Occipital lobe (tissue), 2 donors: ENCODE data around the gene FIGN. TPM values are rescaled to one million over a fixed set of nuclear protein-coding genes. Genes with fewer than 3 reads are reported as not detected.

Experiments
- DNase-seq: peaks from one replicate; lab custom pipeline; 2025; lab: John Stamatoyannopoulos, UW
- total RNA-seq: library from RNA; depleted of rRNA; stranded (reverse); fragments of >200 nt; gene quantifications from one replicate; pipeline ENCODE4 v1.2.3, GENCODE V29; 2014

The FIGN gene
- total RNA-seq, 1 donor from 2014 or later: 3.4 TPM

- no peak for DNase-seq
Observed at GRCh38 chr2:163617517-163617916, 118.3 kb downstream of the FIGN start.

GRCh38 chr2:163613266-163613731 is 122.5 kb downstream of the FIGN start:
- no peak for DNase-seq

DNA sequence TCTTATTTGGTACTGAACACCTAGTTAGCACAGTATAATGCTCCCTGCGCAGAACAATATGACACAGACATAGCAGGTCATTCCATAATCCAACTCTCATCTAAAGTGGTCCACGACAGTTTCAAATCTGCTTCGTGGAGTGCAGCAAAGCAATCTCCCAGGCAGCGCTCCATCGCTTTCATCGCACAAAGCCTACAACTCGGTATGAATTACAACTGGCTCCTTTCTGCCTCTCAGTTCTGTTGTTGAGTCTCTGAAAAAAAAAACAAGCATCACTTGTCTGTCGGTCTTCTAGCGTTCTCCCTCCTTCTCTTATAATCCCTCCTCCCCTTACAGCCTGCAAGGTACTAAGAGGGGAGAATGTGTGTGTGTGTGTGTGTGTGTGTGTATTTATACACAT is 123.5 kb downstream of the FIGN start:
- DNase-seq: no peak

- no peak for DNase-seq
Observed at GRCh38 chr2:163611557-163611906, 124.3 kb downstream of the FIGN start.

DNA sequence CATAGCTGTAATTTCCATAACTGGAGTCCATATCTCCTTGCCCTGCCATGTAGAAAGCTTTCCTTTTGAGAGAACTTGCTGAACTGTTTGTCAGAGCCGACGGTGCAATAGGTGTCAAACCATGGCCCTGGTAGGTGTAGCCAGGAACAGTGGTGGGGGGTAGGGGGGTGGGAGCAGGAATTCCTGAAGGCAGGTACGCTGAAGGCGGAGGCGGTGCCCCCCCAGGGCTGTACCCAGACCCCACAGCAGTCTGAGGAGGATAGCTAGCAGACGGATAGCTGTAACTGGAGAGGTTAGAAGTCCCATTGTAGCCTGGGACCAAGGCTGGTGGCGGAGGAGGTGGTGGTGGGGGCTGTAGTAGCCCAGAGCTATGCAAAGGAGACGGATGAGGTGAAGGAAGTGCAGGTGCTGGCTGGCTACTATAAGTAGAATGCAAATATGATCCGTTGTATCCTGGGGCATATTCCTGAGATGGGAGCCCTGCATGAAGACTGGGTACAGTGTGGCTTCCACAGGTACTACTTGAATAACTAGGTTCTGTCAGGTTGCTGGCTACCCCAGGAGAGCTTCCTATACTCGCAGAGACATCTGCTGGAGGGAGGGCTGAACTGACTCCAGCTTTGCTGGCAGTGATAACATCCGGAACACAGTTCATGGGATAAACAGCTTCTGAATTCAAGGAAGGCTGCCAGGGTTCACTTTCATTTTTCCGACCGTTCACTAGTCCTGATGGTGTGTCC is 124.8 kb downstream of the FIGN start:
- no peak for DNase-seq

- no peak for DNase-seq
Observed at GRCh38 chr2:163607630-163608029, 128.2 kb downstream of the FIGN start.

DNA sequence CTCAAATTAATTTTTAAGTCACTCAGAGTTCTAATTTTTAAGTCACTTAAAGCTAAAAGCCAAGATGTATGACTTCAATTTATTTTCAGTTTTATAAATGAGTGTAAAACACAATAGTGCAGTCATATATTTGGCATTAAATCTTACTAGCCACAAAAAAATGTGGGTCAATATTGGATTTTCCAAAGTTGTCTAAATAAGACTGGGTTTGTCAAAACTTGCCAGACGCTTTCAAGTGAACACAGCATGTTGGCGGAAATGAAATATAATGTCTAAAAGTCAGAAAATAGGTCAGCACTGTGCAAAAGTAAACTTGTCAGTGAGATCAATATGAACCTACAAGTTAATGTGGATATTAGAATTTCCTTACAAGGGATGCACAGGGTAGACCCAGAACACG is 128.9 kb downstream of the FIGN start:
- DNase-seq: no peak

- no peak for DNase-seq
Observed at GRCh38 chr2:163605779-163606178, 130.0 kb downstream of the FIGN start.

GRCh38 chr2:163604941-163605555 is 130.8 kb downstream of the FIGN start:
- DNase-seq: no peak

- DNase-seq: no peak
Observed at GRCh38 chr2:163602196-163602595, 133.6 kb downstream of the FIGN start.

DNA sequence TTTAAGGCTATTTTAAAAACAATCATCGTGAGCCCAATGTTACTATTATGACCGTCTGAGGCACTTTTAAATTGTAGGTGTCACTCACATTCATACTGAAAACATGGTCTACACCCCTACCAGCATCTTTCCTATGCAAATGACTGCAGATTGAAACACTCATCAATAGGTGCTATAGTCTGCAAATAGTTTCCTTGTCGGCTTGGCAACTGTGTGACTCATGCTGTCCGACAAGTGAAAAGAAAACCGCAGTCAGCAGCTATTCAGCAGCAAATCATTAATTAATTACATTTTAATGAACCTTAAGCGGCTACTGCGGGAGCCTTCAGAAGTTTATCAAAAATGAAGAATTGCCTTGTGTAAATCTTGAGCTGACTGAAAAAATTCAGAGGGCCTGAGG is 134.4 kb downstream of the FIGN start:
- DNase-seq: no peak

GRCh38 chr2:163600801-163601200 is 135.0 kb downstream of the FIGN start:
- DNase-seq: no peak

GRCh38 chr2:163595028-163595427 is 140.8 kb downstream of the FIGN start:
- no peak for DNase-seq

DNA sequence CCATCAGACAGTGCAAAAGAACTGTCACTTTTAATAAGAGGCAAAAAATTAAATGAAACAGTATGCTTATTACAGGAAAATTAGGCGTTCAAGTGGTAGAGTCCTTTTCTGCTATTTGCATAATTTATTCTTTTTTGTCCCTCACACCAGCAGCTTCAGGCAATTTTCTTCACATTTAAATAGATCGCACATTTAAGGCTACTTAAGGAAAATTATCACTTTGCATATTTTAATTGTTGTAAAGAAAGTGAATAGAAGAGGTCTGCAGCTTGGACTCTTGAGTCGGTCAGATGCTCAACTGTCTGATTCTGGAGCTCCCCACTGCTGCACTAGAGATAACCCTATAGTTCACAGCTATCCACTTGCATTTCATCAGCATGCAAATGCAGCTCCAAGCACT is 141.3 kb downstream of the FIGN start:
- DNase-seq: no peak

DNA sequence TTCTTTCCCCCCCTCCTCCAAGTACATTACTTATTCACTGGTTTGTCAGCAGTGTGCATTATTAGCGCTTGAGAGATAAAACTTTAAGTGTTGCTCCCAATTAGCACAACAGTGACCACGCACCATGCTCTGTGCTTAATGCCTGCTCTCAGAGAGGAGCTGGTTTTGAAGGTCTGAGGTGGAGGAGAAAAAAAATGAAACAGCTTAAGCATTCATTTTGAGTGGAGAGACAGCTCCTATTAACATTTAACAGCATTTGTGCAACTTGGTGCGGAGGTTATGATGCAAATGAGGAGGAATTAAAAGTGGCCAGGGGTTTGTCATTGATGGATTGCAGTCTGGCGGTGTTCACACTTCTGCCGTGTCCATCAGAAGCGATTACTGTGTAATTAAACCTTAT is 141.8 kb downstream of the FIGN start:
- DNase-seq: no peak

GRCh38 chr2:163592954-163593622 is 142.7 kb downstream of the FIGN start:
- DNase-seq: no peak

- DNase-seq: no peak
Observed at GRCh38 chr2:163591461-163591860, 144.3 kb downstream of the FIGN start.

DNA sequence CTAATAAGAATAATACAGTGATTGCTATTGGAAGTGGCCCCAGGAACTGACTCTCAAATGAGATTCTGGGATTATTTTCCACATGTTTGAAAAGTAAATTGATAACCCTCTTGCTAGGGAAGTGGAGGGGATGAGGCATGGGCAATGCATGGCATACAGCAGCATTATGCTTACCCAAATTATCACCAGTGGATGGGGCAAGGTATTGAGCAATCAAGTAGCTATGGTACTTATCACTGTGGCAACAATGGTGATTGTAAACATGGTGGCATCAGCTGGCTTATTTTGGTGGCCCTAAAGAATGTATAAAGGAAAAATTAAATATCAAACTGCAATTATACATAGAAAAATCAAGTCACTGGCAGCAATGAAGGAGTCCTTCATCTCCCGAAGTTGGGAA is 155.1 kb downstream of the FIGN start:
- no peak for DNase-seq

DNA sequence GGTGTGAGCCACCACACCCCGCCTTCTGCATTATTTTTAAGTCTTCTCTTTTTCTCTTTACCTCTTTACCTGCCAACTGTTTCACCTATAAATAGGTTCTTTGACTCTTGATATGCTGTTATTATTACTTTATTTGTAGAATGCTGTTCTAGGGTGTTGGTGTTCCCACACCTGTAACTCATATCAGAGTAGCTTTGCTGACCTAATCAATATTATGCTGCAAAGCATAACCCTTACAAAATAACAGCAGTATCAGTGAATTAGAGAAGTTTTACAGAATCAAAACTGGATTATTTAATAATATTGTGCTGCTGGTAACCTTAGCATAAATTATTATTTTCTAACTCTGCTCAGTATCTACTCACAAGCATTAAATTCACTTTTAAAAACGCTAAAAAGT is 161.5 kb downstream of the FIGN start:
- no peak for DNase-seq

- DNase-seq: no peak
Observed at GRCh38 chr2:163573652-163574051, 162.2 kb downstream of the FIGN start.

- DNase-seq: no peak
Observed at GRCh38 chr2:163572850-163573249, 163.0 kb downstream of the FIGN start.

DNA sequence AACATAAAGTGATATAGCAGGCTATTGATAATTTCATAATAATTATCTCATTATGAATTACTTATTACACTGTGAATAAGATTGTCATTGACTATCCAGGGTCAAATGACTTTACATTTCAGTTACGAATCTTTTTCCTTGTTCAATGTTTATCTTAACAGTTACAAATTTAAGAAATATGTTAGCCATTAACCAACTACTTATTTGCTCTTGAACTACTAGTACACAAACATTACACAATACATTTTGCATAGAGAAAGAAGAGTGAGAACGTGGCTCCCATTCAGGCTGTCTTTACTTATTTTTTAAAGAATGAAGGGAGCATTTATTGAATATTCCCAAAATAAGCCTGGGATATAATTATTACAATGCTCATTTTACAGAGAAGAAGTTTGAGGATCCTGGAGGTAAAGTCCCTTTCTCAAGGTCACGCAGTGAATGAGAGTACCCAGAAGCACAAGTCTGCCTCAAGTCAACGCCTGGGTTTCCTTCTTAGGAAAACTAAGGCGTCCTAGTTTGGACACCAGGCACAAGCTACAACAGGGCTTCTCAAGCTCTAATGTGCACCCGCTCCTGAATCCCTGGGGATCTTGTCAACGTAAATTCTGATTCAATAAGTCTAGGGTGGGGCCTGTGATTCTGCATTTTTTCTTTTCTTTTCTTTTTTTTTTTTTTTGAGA is 164.2 kb downstream of the FIGN start:
- no peak for DNase-seq
